KMS-11 (cell line): ENCODE results near the gene NELL1.

Experiments
- H2AFZ ChIP-seq: fragments of 200-600 bp; sonication (generic); 2 replicates; pipeline ENCODE4 v1.6.1; 2016; ENCODE audit warnings: antibody characterized with exemption, mixed run types, low read depth
- H3K27ac ChIP-seq: fragments of 200-600 bp; sonication (generic); 2 replicates; pipeline ENCODE4 v1.6.1; 2016; ENCODE audit warnings: mild to moderate bottlenecking, mixed run types
- H3K27me3 ChIP-seq: fragments of 200-600 bp; sonication (generic); 2 replicates; pipeline ENCODE4 v1.6.1; 2017; ENCODE audit warnings: mild to moderate bottlenecking, low read depth, mixed run types, moderate library complexity; ENCODE audit not compliant: insufficient read depth
- H3K36me3 ChIP-seq: fragments of 200-600 bp; sonication (generic); 2 replicates; pipeline ENCODE4 v1.6.1; 2017; ENCODE audit warnings: mild to moderate bottlenecking, mixed run types; ENCODE audit not compliant: insufficient read depth
- H3K4me1 ChIP-seq: fragments of 200-600 bp; sonication (generic); 2 replicates; pipeline ENCODE4 v1.6.1; 2016; ENCODE audit warnings: mild to moderate bottlenecking, low read depth, mixed run types; ENCODE audit not compliant: poor library complexity, severe bottlenecking
- H3K4me2 ChIP-seq: fragments of 200-600 bp; sonication (generic); 2 replicates; pipeline ENCODE4 v1.7.0; 2016; ENCODE audit warnings: mild to moderate bottlenecking, mixed run types
- H3K4me3 ChIP-seq: fragments of 200-600 bp; sonication (generic); IDR thresholded peaks from 2 replicates; pipeline ENCODE4 v1.6.1; 2017; ENCODE audit warnings: low read depth, low read length, mixed read lengths; ENCODE audit not compliant: insufficient read depth
- H3K79me2 ChIP-seq: fragments of 200-600 bp; sonication (generic); 2 replicates; pipeline ENCODE4 v1.6.1; 2016; ENCODE audit warnings: low read depth, mixed run types; ENCODE audit not compliant: insufficient read depth
- H3K9ac ChIP-seq: fragments of 200-600 bp; sonication (generic); 2 replicates; pipeline ENCODE4 v1.6.1; 2016; ENCODE audit warnings: mild to moderate bottlenecking, mixed run types
- H4K20me1 ChIP-seq: fragments of 200-600 bp; sonication (generic); 2 replicates; pipeline ENCODE4 v1.6.1; 2016; ENCODE audit warnings: mild to moderate bottlenecking, mixed run types; ENCODE audit not compliant: insufficient read depth
- CTCF ChIP-seq: fragments of 200-600 bp; sonication (generic); conservative IDR thresholded peaks from 2 replicates; pipeline ENCODE4 v1.6.1; 2017; ENCODE audit warnings: low read depth, mild to moderate bottlenecking, antibody characterized with exemption, low read length, moderate library complexity, mixed read lengths

NELL1 gene

GRCh38 chr11:21411597-21411996, 742.2 kb downstream of the NELL1 start:
- H4K20me1 ChIP-seq, result no peaks in the 10 kb centered on the region
- peak overlapping the region; percentile 87; the same call in 1 of the 2 replicates for H3K4me2 ChIP-seq
- H3K4me3 ChIP-seq, result no peak overlapping the region
- no peak overlapping the region for H3K27ac ChIP-seq
- H2AFZ ChIP-seq, result no peak overlapping the region
- no peak overlapping the region for H3K9ac ChIP-seq
- no peak for TF ChIP-seq CTCF
- no peaks in the 10 kb centered on the region for H3K36me3 ChIP-seq
- H3K79me2 ChIP-seq, result no peaks in the 10 kb centered on the region
- H3K27me3 ChIP-seq, result 0 out of 2 replicates have a peak, but pooled peaks cover 3% of the 10 kb centered on the region
- peaks cover 58% of the 10 kb centered on the region for H3K4me1 ChIP-seq

GRCh38 chr11:21412652-21413383, 743.4 kb downstream of the NELL1 start:
- no peak overlapping the region for H3K9ac ChIP-seq
- TF ChIP-seq CTCF, result no peak
- H3K4me1 ChIP-seq, result peaks cover 58% of the 10 kb centered on the region
- peak overlapping the region; percentile 20; the same call in 1 of the 2 replicates for H3K27ac ChIP-seq
- H3K4me3 ChIP-seq, result no peak overlapping the region
- no peak overlapping the region for H2AFZ ChIP-seq
- H3K4me2 ChIP-seq, result peak overlapping the region; percentile 87
- H4K20me1 ChIP-seq, result no peaks in the 10 kb centered on the region
- no peaks in the 10 kb centered on the region for H3K36me3 ChIP-seq
- no peaks in the 10 kb centered on the region for H3K79me2 ChIP-seq
- 0 out of 2 replicates have a peak, but pooled peaks cover 3% of the 10 kb centered on the region for H3K27me3 ChIP-seq

GRCh38 chr11:21414953-21415352, 745.6 kb downstream of the NELL1 start:
- H3K36me3 ChIP-seq, result no peaks in the 10 kb centered on the region
- H3K4me2 ChIP-seq, result no peak overlapping the region; the same call in 1 of the 2 replicates
- no peak overlapping the region for H3K27ac ChIP-seq
- peaks cover 58% of the 10 kb centered on the region for H3K4me1 ChIP-seq
- TF ChIP-seq CTCF, result no peak
- no peak overlapping the region for H3K4me3 ChIP-seq
- H4K20me1 ChIP-seq, result no peaks in the 10 kb centered on the region
- no peak overlapping the region for H3K9ac ChIP-seq
- no peak overlapping the region for H2AFZ ChIP-seq
- H3K27me3 ChIP-seq, result 0 out of 2 replicates have a peak, but pooled peaks cover 3% of the 10 kb centered on the region
- no peaks in the 10 kb centered on the region for H3K79me2 ChIP-seq

GRCh38 chr11:21415606-21416005, 746.2 kb downstream of the NELL1 start:
- no peaks in the 10 kb centered on the region for H3K36me3 ChIP-seq
- H3K9ac ChIP-seq, result no peak overlapping the region
- no peak for TF ChIP-seq CTCF
- peaks cover 55% of the 10 kb centered on the region for H3K4me1 ChIP-seq
- H3K4me2 ChIP-seq, result no peak overlapping the region; the same call in 1 of the 2 replicates
- H2AFZ ChIP-seq, result no peak overlapping the region
- no peaks in the 10 kb centered on the region for H4K20me1 ChIP-seq
- H3K27me3 ChIP-seq, result no peaks in the 10 kb centered on the region
- H3K79me2 ChIP-seq, result no peaks in the 10 kb centered on the region
- H3K4me3 ChIP-seq, result no peak overlapping the region
- no peak overlapping the region for H3K27ac ChIP-seq
